Activated naive CD4-positive, alpha-beta T cell treated with anti-CD3 and anti-CD28 coated beads, Interleukin-2, amount 10 ng/mL, durations not matched to agents 7 days and 5 days (primary cell): Measurements from ENCODE around the gene FAM149B1.

Experiments used
- CTCF ChIA-PET: fragments of 350-600 bp; sonication (Branson Sonifier 250); formaldehyde crosslinking; loops from one replicate; lab custom pipeline; 2021; ENCODE audit warnings: antibody characterized with exemption; lab: Charles Lee
- DNase-seq: peaks from one replicate; pipeline ENCODE4 v3.0.0-alpha.2; 2020
- H3K27ac Mint-ChIP-seq: one replicate; pipeline ENCODE4 v1.8.0; 2021; ENCODE audit warnings: mild to moderate bottlenecking, moderate library complexity, mixed read lengths
- H3K27me3 Mint-ChIP-seq: one replicate; pipeline ENCODE4 v1.8.0; 2021; ENCODE audit warnings: mild to moderate bottlenecking, mixed read lengths
- H3K36me3 Mint-ChIP-seq: one replicate; pipeline ENCODE4 v1.8.0; 2021; ENCODE audit warnings: mixed read lengths
- H3K4me1 Mint-ChIP-seq: one replicate; pipeline ENCODE4 v1.8.0; 2021; ENCODE audit warnings: mixed read lengths
- H3K4me3 Mint-ChIP-seq: one replicate; pipeline ENCODE4 v1.8.0; 2021; ENCODE audit warnings: mild to moderate bottlenecking, moderate library complexity, mixed read lengths
- H3K9me3 Mint-ChIP-seq: one replicate; pipeline ENCODE4 v1.8.0; 2021; ENCODE audit warnings: mixed read lengths

FAM149B1 gene

DNA sequence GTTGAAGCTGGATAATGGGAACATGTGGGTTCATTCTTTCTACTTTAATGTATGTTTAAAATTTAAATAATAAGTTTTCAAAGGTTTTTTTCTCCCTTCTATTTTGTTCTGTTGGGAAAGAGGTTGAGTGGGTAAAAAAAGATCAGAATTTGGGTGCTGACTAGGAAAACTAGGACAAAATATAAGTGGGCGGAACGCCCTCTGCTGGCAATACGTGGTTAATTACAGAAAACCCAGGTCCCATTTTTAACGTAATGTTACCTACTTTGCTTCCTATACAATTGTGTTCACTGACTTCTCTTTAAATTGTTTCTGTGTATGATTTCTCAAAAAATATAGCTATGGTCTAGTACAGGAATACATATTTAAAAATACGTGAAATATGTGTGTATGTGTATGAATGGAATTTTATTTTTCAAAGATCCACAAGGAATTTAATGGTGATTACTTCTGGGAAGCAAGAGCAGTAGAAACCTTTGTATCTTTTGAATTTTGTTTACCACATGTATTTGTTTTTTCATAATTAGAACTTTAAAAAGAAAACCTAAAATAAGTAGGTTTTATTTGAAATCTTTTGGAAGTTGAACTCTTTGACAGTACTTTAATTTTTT is 8.8 kb upstream of the FAM149B1 start:
- H3K4me3 Mint-ChIP-seq = no peak overlapping the region
- CTCF ChIA-PET = interaction anchor here (0.5 to 3.8 kb wide), 8 partner anchors 9 to 98 kb away, joined by 3 to 29 read pairs (median 6); partner anchors contain the start of genes ECD, FAM149B1, NUDT13 and P4HA1
- H3K27me3 Mint-ChIP-seq = no peaks in the 10 kb centered on the region
- no peak overlapping the region for H3K27ac Mint-ChIP-seq
- DNase-seq = peak; percentile 75
- no peaks in the 10 kb centered on the region for H3K9me3 Mint-ChIP-seq
- H3K36me3 Mint-ChIP-seq = peaks cover 42% of the 10 kb centered on the region
- peaks cover 35% of the 10 kb centered on the region for H3K4me1 Mint-ChIP-seq

DNA sequence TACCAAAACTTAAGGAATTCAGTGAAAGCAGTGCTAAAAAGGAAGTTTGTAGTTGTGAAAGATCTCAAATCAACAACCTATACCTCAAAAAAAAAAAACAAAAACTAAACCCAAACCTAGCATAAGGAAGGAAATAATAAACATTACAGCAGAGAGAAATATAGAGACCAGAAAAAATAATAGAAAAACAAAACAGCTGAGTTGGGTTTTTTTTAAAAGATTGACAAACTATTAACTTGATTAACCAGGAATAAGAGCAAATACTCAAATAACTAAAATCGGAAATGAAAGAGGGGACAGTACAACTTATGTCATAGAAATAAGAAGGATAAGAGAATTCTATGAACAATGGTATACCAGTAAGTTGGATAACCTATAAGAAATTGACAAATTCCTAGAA is 6.8 kb upstream of the FAM149B1 start:
- peaks cover 42% of the 10 kb centered on the region for H3K36me3 Mint-ChIP-seq
- no peaks in the 10 kb centered on the region for H3K9me3 Mint-ChIP-seq
- peaks cover 45% of the 10 kb centered on the region for H3K4me1 Mint-ChIP-seq
- H3K27me3 Mint-ChIP-seq = no peaks in the 10 kb centered on the region
- no peak overlapping the region for H3K4me3 Mint-ChIP-seq
- DNase-seq = no peak
- CTCF ChIA-PET = interaction anchor here (1.0 kb wide), 1 partner anchor 8 kb away, joined by 3 read pairs; no protein-coding TSS in a partner anchor
- no peak overlapping the region for H3K27ac Mint-ChIP-seq

GRCh38 chr10:73161662-73162061 is 6.3 kb upstream of the FAM149B1 start:
- Mint-ChIP-seq H3K4me1 (peaks cover 50% of the 10 kb centered on the region), H3K27ac (no peak overlapping the region), H3K36me3 (peaks cover 39% of the 10 kb centered on the region), H3K27me3 (no peaks in the 10 kb centered on the region), H3K9me3 (no peaks in the 10 kb centered on the region), H3K4me3 (no peak overlapping the region)
- CTCF ChIA-PET = no interaction called here
- DNase-seq = no peak

GRCh38 chr10:73163096-73163495 is 4.8 kb upstream of the FAM149B1 start:
- no peak for DNase-seq
- Mint-ChIP-seq H3K4me1 (peaks cover 64% of the 10 kb centered on the region), H3K27me3 (peaks cover 3% of the 10 kb centered on the region), H3K27ac (no peak overlapping the region), H3K9me3 (no peaks in the 10 kb centered on the region), H3K4me3 (no peak overlapping the region), H3K36me3 (peaks cover 44% of the 10 kb centered on the region)
- CTCF ChIA-PET = no interaction called here

DNA sequence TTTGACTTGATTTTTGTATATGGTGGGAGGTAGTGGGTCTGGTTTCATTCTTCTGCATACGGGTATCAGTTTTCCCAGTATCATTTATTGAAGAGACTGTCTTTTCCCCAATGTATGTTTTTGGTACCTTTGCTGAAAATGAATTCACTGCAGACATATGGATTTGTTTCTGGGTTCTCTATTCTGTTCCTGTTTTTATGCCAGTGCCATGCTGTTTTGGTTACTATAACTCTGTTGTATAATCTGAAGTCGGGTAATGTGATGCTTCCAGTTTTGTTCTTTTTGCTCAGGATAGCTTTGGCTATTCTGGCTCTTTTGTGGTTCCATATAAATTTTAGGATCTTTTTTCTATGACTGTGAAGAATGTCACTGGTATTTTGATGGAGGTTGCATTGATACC is 947 bp upstream of the FAM149B1 start:
- CTCF ChIA-PET = no interaction called here
- DNase-seq = no peak
- H3K4me3 Mint-ChIP-seq = peak overlapping the region; percentile 99
- peaks cover 3% of the 10 kb centered on the region for H3K27me3 Mint-ChIP-seq
- peaks cover 25% of the 10 kb centered on the region for H3K36me3 Mint-ChIP-seq
- H3K9me3 Mint-ChIP-seq = no peaks in the 10 kb centered on the region
- peak overlapping the region; percentile 99 for H3K27ac Mint-ChIP-seq
- peaks cover 48% of the 10 kb centered on the region for H3K4me1 Mint-ChIP-seq

GRCh38 chr10:73167458-73167782 is 499 bp upstream of the FAM149B1 start:
- Mint-ChIP-seq H3K4me3 (peak overlapping the region; percentile 99), H3K9me3 (no peaks in the 10 kb centered on the region), H3K36me3 (peaks cover 21% of the 10 kb centered on the region), H3K4me1 (peaks cover 45% of the 10 kb centered on the region), H3K27ac (peak overlapping the region; percentile 99), H3K27me3 (peaks cover 3% of the 10 kb centered on the region)
- DNase-seq = no peak
- CTCF ChIA-PET = interaction anchor here (1.7 kb wide), 1 partner anchor 9 kb away, joined by 10 read pairs; no protein-coding TSS in a partner anchor

DNA sequence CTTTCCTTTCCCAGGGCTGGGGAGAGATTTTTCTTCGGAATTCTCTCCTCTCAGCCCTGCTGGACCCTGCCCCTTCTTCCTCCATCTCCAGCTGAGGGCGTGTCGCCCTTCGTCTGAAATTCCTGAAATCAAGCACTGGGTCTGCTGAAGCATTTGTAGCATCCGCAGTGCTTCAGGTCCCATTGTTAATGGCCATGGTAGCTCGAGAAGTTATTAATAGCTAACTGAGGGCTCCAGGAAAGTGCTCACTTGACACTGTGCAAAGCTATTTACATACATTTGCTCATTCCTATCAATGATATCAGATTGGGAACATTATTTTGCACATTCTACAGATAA is 515 bp downstream of the FAM149B1 start:
- CTCF ChIA-PET = interaction anchor here (1.0 to 1.7 kb wide), 3 partner anchors 8 to 72 kb away, joined by 3 to 10 read pairs (median 6); partner anchors contain the start of gene P4HA1
- DNase-seq = no peak
- Mint-ChIP-seq H3K4me3 (peak overlapping the region; percentile 99), H3K36me3 (peaks cover 17% of the 10 kb centered on the region), H3K27me3 (peaks cover 3% of the 10 kb centered on the region), H3K4me1 (peaks cover 39% of the 10 kb centered on the region), H3K27ac (peak overlapping the region; percentile 92), H3K9me3 (no peaks in the 10 kb centered on the region)

- H3K27me3 Mint-ChIP-seq = peaks cover 3% of the 10 kb centered on the region
- H3K36me3 Mint-ChIP-seq = peaks cover 17% of the 10 kb centered on the region
- H3K4me1 Mint-ChIP-seq = peaks cover 33% of the 10 kb centered on the region
- DNase-seq = no peak
- H3K9me3 Mint-ChIP-seq = no peaks in the 10 kb centered on the region
- peak overlapping the region; percentile 45 for H3K27ac Mint-ChIP-seq
- H3K4me3 Mint-ChIP-seq = peak overlapping the region; percentile 54
- CTCF ChIA-PET = interaction anchor here (0.6 to 2.5 kb wide), 5 partner anchors 9 to 475 kb away, joined by 3 to 8 read pairs (median 3); no protein-coding TSS in a partner anchor
Observed at GRCh38 chr10:73169320-73169719, 1.4 kb downstream of the FAM149B1 start.

DNA sequence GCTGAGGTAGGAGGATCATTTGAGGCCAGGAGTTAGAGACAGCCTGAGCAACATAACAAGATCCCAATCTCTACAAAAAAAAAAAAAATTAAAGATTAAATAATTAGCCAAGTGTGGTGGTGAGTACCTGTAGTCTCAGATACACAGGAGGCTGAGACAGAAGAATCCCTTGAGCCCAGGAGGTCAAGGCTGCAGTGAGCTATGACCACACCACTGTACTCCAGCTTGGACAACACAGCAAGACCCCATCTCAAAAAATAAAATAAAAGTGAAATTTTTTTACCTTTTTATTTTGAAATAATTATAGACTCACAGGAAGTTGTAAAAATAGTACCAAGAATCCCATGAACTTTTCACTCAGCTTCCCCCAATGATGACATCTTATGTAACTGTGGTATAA is 4.9 kb downstream of the FAM149B1 start:
- CTCF ChIA-PET = no interaction called here
- Mint-ChIP-seq H3K9me3 (no peaks in the 10 kb centered on the region), H3K36me3 (peaks cover 7% of the 10 kb centered on the region), H3K4me1 (peaks cover 6% of the 10 kb centered on the region), H3K27ac (no peak overlapping the region), H3K4me3 (no peak overlapping the region), H3K27me3 (peaks cover under 1% of the 10 kb centered on the region)
- DNase-seq = no peak

DNA sequence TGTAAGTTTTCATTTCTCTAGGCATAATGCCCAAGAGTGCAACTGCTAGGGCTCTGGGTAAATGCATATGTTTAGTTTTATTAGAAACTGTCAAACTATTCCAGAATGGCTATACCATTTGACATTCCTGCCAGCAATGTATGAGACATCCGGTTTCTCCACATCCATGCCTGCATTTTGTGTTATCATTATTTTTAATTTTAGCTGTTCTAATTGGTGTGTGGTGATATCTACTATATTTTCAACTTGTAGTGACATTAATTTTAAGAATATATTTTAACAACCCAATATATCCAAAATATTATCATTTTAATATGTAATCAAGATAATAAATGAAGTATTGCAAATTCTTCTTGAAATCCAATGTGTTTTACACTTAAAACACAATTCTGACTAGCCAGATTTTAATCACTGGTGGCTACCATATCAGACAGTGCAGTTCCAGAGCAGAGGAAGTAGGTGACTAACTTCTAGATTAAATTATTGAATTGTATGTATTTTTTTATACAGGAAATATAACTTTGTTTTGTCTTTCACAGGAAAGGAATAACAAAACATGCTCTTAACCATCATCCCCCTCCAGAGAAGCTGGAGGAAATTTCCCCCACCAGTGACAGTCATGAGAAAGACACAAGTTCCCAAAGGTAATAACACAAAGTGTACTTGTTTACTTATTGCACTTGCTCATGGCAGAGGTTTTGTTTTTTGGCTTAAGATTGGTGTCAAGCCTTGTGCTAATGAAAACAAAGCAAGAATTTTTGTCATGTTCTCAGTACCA is 6.4 kb downstream of the FAM149B1 start:
- Mint-ChIP-seq H3K27ac (no peak overlapping the region), H3K9me3 (no peaks in the 10 kb centered on the region), H3K4me1 (no peaks in the 10 kb centered on the region), H3K27me3 (no peaks in the 10 kb centered on the region), H3K4me3 (no peak overlapping the region), H3K36me3 (peaks cover 7% of the 10 kb centered on the region)
- CTCF ChIA-PET = no interaction called here
- DNase-seq = no peak

- CTCF ChIA-PET = no interaction called here
- Mint-ChIP-seq H3K27ac (no peak overlapping the region), H3K4me3 (no peak overlapping the region), H3K4me1 (no peaks in the 10 kb centered on the region), H3K36me3 (peaks cover 23% of the 10 kb centered on the region), H3K27me3 (no peaks in the 10 kb centered on the region), H3K9me3 (no peaks in the 10 kb centered on the region)
- DNase-seq = no peak
Observed at GRCh38 chr10:73182568-73182967, 14.6 kb downstream of the FAM149B1 start.

- no peaks in the 10 kb centered on the region for H3K27me3 Mint-ChIP-seq
- CTCF ChIA-PET = no interaction called here
- DNase-seq = no peak
- H3K27ac Mint-ChIP-seq = no peak overlapping the region
- no peaks in the 10 kb centered on the region for H3K4me1 Mint-ChIP-seq
- H3K9me3 Mint-ChIP-seq = no peaks in the 10 kb centered on the region
- H3K4me3 Mint-ChIP-seq = no peak overlapping the region
- H3K36me3 Mint-ChIP-seq = peaks cover 20% of the 10 kb centered on the region
Observed at GRCh38 chr10:73183667-73184281, 15.9 kb downstream of the FAM149B1 start.

- H3K4me3 Mint-ChIP-seq = no peak overlapping the region
- no peaks in the 10 kb centered on the region for H3K27me3 Mint-ChIP-seq
- CTCF ChIA-PET = no interaction called here
- no peak overlapping the region for H3K27ac Mint-ChIP-seq
- H3K36me3 Mint-ChIP-seq = peaks cover 13% of the 10 kb centered on the region
- no peaks in the 10 kb centered on the region for H3K9me3 Mint-ChIP-seq
- DNase-seq = no peak
- no peaks in the 10 kb centered on the region for H3K4me1 Mint-ChIP-seq
Observed at GRCh38 chr10:73186266-73186665, 18.3 kb downstream of the FAM149B1 start.

- H3K9me3 Mint-ChIP-seq = no peaks in the 10 kb centered on the region
- H3K4me1 Mint-ChIP-seq = no peaks in the 10 kb centered on the region
- peaks cover 2% of the 10 kb centered on the region for H3K36me3 Mint-ChIP-seq
- CTCF ChIA-PET = no interaction called here
- H3K27me3 Mint-ChIP-seq = no peaks in the 10 kb centered on the region
- no peak overlapping the region for H3K4me3 Mint-ChIP-seq
- DNase-seq = no peak
- H3K27ac Mint-ChIP-seq = no peak overlapping the region
Observed at GRCh38 chr10:73190188-73190587, 22.3 kb downstream of the FAM149B1 start.
